Smooth muscle cell of bladder (primary cell): ENCODE results near the gene CCDC51. TPM values are rescaled to one million over a fixed set of nuclear protein-coding genes. Genes with fewer than 3 reads are reported as not detected.

ENCODE experiments used
- total RNA-seq: library from RNA; depleted of rRNA; stranded (reverse); fragments of >200 nt; gene quantifications from 2 replicates; pipeline ENCODE4 v1.2.3, GENCODE V29; 2014

The CCDC51 gene
- total RNA-seq, result 19.2 and 26.5 TPM in 2 replicates

DNA sequence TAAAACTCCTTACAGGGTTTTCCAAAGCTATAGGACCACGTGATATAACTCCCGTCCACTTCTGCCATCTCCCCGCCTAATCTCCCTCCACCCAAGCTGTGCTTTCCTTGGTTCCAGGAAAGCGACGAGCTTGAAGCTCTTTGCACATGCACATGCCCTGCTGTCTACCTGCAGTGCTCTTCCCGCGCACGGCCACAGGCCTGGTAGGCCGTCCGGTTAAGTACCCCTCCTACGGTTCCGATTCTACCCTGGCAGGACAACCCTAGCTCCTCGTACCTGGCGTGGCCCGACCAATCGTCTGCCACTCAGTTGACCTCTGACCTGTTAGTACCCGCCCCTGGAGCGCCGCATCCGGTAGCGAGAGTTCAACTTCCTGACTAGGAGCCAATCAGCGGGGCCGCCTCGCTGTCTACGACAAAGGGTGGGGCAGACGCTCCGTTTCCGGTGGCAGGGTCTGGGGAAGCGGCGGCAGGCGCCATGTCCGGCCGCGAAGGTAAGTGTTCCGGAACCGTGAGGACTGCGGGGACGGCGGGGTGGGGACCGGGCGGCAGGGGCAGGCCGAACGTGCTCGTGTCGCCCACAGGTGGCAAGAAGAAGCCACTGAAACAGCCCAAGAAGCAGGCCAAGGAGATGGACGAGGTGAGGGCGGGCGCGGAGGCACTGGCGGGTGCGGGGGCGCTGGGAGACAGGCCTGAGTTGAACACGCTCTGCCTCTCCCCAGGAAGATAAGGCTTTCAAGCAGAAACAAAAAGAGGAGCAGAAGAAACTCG, at the start of gene CCDC51, which contains the start of gene TMA7:
Gene CCDC51 (minus strand): TSS at position 300 of the 770 bp plus-strand sequence. CDS start 4,991 bp downstream, outside the sequence.
Gene TMA7 (plus strand): TSS at position 438 of the 770 bp plus-strand sequence. CDS start 40 bp downstream, at position 478.

GRCh38 chr3:48446425-48447193, 6.7 kb upstream of the CCDC51 start, which contains the start of gene ATRIP:
ATRIP (plus strand) TSS chr3:48446737; CDS start chr3:48446846, 109 bp downstream.

GRCh38 chr3:48429960-48430707, 9.8 kb downstream of the CCDC51 start, which contains the start of gene PLXNB1:
PLXNB1 (minus strand) TSS chr3:48430086; CDS start chr3:48424611, 5,475 bp downstream.

Other genes starting within 250 kb of the CCDC51 start
- gene CAMP, start 216.6 kb downstream of the CCDC51 start, total RNA-seq, result not detected in 2 replicates
- gene ZNF589, start 199.0 kb downstream of the CCDC51 start, total RNA-seq, result 2.4 and 2.9 TPM in 2 replicates
- 16.9 and 20.2 TPM in 2 replicates for gene NME6, start 138.8 kb downstream of the CCDC51 start, total RNA-seq
- not detected in 2 replicates for gene SPINK8, start 106.5 kb downstream of the CCDC51 start, total RNA-seq
- not detected in 2 replicates for gene FBXW12, start 67.9 kb downstream of the CCDC51 start, total RNA-seq
- 24.6 and 42.2 TPM in 2 replicates for gene PLXNB1, start 10.0 kb downstream of the CCDC51 start, total RNA-seq
- gene TMA7, start 138 bp upstream of the CCDC51 start, total RNA-seq, result 315 and 384 TPM in 2 replicates
- 2.8 and 4.0 TPM in 2 replicates for gene ATRIP, start 6.6 kb upstream of the CCDC51 start, total RNA-seq
- gene SHISA5, start 64.1 kb upstream of the CCDC51 start, total RNA-seq, result 101 and 102 TPM in 2 replicates
- 6.0 and 29.4 TPM in 2 replicates for gene PFKFB4, start 116.7 kb upstream of the CCDC51 start, total RNA-seq
- 0.83 and 1.00 TPM in 2 replicates for gene UCN2, start 123.7 kb upstream of the CCDC51 start, total RNA-seq
- 31.6 and 46.1 TPM in 2 replicates for gene COL7A1, start 155.2 kb upstream of the CCDC51 start, total RNA-seq
- gene UQCRC1, start 169.5 kb upstream of the CCDC51 start, total RNA-seq, result 241 and 286 TPM in 2 replicates
- not detected in 2 replicates for gene TMEM89, start 181.7 kb upstream of the CCDC51 start, total RNA-seq
- gene SLC26A6, start 195.3 kb upstream of the CCDC51 start, total RNA-seq, result 28.9 and 31.1 TPM in 2 replicates
- 1.00 and 1.6 TPM in 2 replicates for gene CELSR3, start 222.8 kb upstream of the CCDC51 start, total RNA-seq
- 9.1 and 9.2 TPM in 2 replicates for gene NCKIPSD, start 245.8 kb upstream of the CCDC51 start, total RNA-seq